ENCODE measurements around the gene YLPM1.

YLPM1 gene

GRCh38 chr14:74866708-74867389 lies 103.7 kb downstream of the YLPM1 start:
- DNase-seq (ENCODE audit: low read depth in 1 of 2, low spot score in 1 of 2): no peak

DNA sequence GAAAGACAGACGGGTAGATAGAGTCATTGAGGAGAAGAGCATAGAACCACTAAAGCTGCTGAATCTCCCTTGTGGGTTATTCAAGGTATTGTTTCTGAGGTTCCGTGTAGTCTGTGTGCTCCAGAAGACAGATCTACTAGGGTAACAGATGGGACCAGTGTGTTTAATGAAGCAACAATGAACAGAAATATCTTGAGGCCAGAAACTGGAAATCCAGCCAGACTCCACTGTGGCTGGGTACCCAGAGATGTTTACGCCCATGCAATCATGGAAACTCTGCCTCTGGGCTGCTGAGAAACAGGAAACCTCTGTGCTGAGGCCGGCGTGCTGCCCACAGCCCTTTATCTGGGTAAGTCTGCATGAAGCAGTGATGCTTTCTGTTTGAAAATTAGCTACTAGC lies 104.6 kb downstream of the YLPM1 start:
- peak in 1 of 2 donors; percentile 14 for DNase-seq (ENCODE audit: low read depth in 1 of 2, low spot score in 1 of 2)

DNA sequence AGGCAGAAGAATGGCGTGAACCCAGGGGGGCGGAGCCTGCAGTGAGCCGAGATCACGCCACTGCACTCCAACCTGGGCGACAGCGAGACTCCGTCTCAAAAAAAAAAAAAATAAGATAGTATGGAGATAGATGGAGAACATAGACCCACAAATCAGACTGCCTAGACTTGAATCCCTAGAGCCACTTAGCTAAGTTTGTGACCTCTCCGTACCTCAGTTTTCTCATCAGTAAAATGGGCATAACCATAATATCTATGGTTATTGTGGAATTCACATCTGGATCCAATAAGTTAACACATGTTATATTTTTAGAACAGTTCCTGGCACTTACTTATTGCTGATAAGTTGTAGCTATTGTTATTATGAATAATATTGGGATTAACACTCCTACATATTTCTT lies 105.6 kb downstream of the YLPM1 start:
- DNase-seq (ENCODE audit: low read depth in 1 of 2, low spot score in 1 of 2): no peak

DNA sequence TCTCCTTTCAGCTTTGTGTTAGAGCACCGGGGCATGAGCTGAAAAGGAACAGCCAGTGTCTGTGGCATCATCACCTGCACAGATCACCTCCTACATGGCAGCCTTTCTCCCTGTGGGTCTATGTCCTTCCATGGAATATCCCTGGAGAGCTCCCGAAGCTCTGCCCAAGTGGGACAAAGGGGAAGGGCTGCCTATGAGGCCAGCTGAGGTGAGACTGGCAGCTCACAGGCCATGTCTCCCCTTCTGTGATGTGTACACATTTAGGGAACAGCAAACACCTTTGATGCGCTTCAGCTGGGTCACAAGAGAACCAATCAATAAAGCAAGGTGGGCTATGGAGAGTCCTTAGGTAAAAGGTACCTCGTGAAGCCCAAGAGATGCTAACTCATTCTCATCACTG lies 108.7 kb downstream of the YLPM1 start:
- no peak for DNase-seq (ENCODE audit: low read depth in 1 of 2, low spot score in 1 of 2)

GRCh38 chr14:74875204-74875603 lies 112.1 kb downstream of the YLPM1 start:
- DNase-seq (ENCODE audit: low read depth in 1 of 2, low spot score in 1 of 2): no peak

DNA sequence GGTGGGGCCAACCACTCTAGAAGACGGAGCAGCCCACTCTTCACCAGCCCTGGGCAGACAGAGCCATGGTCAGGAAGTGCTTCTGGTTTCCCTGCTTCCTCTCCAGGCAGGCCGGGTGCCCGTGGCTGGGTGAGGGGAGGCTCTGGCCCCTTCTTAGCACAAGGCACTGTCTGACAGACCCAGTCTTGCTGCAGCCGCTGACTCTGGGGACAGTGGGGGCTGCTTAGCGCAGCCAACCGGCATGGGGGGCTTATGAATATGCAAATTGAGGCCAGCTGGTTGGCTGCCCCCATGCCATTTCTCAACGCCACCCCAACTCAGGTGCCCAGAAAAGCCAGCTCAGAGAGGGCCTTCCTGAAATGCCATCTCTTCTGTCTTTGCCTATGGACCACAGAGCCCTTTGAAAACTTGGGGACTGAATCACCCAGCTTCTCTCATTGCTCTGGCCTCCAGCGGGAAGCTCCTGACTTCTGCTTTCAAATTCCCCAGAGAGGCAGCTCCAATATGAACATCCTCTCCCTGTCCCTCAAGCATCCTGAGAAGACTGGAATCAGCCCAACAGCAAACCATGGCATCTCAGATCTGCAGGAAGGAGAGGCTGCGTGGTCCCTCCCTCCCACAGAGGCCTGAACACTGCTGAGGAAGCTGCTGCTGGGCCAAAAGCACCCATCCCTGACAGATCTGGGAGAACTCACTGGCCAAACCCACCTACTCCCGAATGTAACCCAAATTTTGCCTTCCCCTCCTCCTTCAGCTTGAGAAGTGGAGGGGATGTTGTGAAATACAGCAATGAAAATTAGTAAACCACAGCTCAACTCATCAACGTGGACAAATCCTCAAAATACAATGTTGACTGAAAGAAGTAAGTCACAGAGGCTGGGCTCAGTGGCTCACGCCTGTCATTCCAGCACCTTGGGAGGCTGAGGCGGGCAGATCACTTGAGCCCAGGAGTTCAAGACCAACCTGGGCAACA lies 113.1 kb downstream of the YLPM1 start, which contains the start of gene PROX2:
PROX2 (minus strand) TSS at position 205 of the 973 bp plus-strand sequence. CDS start 12,311 bp downstream, outside the sequence.
- DNase-seq (ENCODE audit: low read depth in 1 of 2, low spot score in 1 of 2): peak; percentile 4 to 7

DNA sequence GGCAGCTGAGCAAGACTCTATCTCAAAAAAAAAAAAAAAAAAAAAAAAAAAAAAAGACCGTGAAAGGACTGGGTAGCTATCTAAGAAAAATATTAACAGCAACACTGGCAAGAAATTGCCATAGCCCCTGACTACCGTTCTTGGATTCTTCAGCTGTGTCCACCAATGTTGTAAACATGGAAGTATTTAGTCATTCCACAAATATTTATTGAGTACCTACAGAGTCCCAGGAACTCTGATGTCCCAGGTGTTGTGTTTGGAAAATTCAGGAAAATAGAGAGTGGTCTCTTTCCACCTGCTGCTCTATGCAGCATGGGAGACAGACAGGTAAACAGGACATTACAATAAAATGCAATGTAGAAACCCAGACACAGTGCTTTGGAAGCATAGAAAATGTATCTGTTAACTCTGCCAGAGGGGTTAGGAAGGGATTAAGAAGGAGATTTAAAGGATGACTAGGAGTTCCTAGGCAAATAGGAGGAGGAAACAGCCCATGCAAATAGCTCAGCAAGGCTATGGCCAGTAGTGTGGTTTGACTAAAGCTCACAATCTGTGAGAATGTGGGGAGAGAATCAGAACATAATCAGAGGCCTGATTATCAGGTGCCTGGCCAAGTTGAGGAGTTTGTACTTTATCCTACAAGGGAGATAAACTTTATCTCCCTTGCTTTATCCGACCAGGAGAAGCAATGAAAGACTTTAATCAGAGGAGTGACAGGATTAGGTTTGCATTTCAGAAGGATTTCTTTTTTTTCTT lies 116.5 kb downstream of the YLPM1 start:
- no peak for DNase-seq (ENCODE audit: low read depth in 1 of 2, low spot score in 1 of 2)

- DNase-seq (ENCODE audit: low read depth in 1 of 2, low spot score in 1 of 2): peak; percentile 70 to 79
Measured at GRCh38 chr14:74881431-74882102, 118.5 kb downstream of the YLPM1 start, which contains the start of gene DLST. TSS of gene DLST (plus strand) at chr14:74881916. CDS start at chr14:74881954, 38 bp downstream.

GRCh38 chr14:74882103-74882920 lies 119.2 kb downstream of the YLPM1 start:
- peak; percentile 22 to 27 for DNase-seq (ENCODE audit: low read depth in 1 of 2, low spot score in 1 of 2)
